ENCODE data around the gene HDAC7. TPM values are rescaled to one million over a fixed set of nuclear protein-coding genes. Genes with fewer than 3 reads are reported as not detected.
"Not testable (repeated sequence)": the region's sequence is repeated elsewhere in the genome, so short reads cannot be mapped to it uniquely, and the experiment has no call there.

The HDAC7 gene
- polyA plus RNA-seq, 5 donors, result 66.6 to 97.5 (median 85.7) TPM

GRCh38 chr12:47850153-47851084, 30.7 kb upstream of the HDAC7 start:
- DNase-seq, result no peak

DNA sequence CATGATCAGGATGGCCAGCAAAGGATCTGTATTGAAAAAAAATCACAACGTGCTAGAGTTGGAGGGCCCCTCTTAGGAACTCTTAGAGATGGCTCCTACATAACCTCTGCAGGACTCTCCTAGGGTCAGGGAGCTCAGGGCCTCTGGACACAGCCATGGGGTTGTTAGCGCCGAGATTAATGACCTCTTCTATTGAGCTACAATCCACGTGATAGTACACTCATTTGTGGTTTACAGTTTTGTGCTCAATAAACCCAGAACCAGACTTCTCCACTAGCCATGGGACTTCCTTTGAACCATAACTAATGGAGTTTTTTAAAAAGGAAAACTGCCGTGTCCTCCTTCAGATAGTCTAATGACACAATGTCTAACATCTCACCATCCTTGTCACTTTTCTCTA, 29.6 kb upstream of the HDAC7 start:
- DNase-seq, result no peak

DNA sequence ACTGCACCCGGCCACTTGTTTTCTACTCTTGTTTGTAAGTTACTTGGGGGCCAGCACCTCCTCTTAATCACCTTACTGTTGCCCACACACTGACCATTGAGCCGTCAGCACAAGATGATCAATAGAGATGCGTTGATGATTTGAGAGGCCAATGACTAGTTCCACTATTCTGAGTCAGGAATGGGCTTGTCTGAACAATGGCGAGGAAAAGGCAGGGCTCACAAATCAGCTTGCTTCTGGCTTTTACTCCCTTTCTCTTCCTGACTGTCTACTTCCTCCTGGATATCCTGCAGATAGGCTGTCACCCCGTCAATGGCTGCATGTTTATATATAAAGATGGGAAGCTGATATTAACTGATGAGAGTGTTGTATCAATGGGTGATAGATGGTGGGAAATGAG, 29.1 kb upstream of the HDAC7 start:
- no peak for DNase-seq

DNA sequence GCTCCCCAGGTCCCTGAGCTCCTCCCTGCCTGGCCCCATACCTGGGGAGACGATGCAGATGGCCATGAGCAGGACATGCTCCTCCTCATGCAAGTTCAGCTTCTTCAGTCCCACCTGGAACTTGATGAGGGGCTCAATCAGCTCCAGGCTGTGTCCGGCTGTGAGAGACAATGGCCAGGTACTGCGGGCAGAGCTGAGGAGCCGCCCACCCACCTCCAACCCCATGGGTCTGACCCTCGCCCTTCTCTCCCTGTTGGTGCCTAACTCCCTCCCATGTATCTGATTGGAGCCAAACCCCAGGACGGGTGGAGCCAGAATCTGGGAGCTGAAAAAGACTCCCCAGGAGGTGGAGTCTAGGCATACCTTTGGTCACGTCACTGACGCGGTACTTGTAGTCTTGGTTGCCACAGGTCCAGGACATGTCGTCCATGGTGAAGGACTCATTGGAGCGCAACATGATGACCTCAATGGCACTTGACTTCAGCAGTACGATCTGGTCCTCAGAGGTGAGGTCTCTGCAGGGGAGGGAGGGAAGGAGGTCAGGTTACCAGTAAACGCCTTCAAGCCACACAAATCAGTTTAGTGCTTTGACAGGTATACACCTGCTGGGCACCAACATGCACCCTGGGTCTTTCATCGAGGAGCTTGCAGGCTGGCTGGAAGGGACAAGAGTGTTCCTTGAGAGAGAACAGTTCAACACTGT, 26.7 kb upstream of the HDAC7 start:
- no peak for DNase-seq

DNA sequence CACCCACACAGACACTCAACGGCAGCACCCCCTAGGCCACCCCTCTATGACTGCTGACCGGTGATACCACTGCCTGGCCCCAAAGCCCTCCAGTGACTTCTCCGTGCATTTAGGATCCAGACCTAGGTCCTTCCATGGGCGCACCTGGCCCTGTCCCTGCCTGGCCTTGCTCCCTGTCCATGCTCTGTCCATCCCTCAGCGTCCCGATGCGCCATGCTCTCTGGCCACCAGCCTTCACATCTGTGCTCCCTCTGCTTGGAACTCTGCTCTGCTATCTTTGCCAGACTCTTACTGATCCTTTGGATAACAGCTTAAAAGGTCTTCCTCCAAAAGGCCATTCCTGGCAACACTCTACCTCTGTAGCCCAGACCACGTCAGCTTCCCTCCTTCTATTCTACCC, 25.4 kb upstream of the HDAC7 start:
- DNase-seq, result no peak

DNA sequence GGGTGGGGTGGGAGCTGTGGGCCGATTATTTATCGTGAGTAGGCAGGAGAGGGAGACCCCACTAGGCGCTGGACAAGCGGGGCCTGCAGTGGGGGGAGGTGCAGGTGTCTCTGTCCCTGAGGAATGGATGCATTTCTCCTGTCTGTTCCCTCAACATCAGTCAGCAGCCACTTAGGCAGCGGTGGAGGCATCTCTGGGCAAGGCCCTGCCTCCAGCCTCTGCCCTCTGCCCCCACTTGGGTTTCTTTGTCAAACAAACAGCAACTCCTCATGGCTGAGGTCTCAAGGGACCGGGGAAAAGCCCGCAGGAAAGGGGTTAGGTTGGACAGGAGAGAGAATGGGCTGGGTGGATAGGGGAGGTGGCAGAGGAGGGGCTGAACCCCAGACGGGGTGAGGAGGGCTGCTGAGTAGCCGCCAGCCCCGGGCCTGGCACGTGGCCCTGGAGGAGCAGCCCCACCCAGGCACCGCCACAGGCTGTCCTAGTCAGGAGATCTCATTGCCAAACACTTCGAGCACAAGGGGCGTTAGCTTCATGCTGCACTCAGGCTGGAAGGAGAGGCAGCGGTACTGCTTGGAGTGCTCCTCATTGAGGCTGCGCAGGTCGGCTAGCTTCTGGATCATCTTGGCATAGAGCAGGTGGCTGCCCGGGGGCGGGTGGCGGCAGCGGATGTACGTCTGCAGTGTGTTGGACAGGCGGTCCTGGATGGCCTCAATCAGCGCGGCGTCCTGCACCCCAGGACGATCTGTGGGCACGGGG, 24.7 kb upstream of the HDAC7 start:
- no peak for DNase-seq

GRCh38 chr12:47843226-47843980, 23.7 kb upstream of the HDAC7 start:
- no peak for DNase-seq

GRCh38 chr12:47842543-47842942, 22.8 kb upstream of the HDAC7 start:
- DNase-seq, result not testable (repeated sequence)

DNA sequence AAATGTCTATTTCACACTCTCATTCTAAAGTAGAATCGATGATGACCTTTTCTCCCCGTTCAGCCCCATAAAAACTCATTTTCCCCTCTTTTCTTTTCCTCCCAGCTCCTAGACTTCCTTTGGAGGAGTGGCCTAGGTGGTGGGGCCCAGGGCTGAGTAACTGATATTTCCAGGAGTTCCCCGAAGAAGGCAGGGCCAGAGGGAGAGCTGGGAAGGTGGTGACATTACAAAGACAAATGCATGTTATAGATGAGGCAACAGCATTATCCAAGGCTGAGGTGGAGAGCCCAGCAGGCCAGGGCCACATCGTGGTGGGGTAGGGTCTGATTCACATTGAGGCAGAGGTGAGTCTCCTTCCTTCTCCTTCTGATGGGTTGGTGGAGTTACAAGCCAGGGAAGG, 22.2 kb upstream of the HDAC7 start:
- no peak for DNase-seq

DNA sequence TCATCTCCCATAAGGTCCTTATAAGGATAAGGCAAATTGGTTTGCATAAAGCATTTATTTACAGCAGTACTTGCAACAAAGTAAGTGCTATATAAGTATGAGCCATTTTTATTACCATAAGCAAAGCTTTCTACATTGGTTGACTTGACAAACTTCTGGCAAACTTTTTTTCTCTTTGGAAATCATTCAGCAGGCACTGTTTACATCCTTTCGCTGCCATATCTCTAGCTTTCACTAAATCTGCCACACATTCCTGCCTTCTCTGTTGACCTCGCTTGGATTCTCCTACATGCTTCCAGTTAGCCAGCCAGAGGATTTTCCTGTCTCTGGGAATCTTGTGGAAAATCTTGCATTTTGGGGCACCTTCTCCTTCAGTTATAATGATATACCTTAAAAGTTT, 21.8 kb upstream of the HDAC7 start:
- no peak for DNase-seq

GRCh38 chr12:47840571-47840970, 20.9 kb upstream of the HDAC7 start:
- no peak for DNase-seq

DNA sequence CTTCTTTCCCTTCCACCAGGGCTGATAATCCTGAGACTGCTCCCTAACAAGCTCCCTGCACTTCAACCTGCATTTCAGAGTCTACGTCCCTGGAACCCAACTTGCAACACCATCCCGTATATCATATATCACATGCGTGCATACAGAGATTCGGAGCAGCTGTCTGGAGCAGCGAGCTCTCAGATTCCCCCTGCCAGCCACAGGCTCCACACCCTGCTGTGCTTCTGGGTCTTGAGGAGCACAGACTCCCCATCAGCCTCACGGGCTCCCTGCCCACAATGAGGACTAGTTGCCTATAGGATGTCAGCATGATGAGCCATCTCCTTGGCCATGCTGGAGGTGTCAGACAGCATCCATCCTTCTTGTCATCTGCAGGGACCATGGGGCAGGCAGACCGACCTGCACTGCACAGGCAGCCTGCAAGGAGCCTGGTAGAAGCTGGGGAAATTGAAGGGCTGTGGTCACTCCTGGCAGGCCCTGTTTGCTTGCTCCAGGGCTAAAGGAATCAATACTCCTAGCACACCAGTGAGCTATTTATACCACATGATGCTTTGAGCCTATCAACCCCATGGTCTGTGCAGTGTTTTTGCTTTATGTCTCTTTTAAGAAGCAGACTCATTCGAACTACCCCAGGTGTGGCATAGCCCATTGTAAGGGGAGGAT, 19.6 kb upstream of the HDAC7 start:
- DNase-seq, result no peak

DNA sequence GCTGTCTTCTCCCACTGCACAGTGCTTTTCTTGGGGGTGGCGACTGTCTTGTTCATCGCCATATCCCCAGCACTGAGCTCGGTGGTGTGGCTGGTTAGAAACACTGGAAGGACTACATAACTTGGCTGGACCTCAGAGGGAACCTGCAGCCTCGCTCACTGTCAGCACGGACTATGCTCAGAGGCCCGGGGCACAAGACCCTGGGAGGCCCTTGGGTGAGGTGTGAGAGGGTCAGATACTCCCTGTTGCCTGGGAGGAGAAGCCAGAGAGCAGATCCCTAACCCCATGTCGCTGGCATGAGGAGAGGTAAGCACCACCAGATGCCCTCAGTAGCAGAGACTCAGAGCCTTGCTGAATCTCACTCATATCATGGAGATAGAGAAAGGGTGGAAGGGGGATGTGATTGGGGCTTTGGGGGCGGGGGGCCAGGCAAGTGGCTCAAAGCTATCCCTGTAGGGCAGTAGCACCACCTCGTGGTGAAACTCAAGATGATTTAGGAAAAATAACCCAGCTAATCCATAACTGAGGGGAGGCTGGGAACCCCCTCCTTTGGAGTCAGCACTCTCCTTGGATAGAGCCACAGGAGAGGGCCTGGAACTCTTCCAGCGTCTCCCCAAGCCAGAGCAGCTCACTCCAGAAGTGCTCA, 18.7 kb upstream of the HDAC7 start:
- no peak for DNase-seq

GRCh38 chr12:47837190-47838171, 17.8 kb upstream of the HDAC7 start:
- DNase-seq, result no peak

GRCh38 chr12:47835831-47836155, 16.1 kb upstream of the HDAC7 start:
- no peak for DNase-seq

- DNase-seq, result no peak
Observed at GRCh38 chr12:47835006-47835830, 15.5 kb upstream of the HDAC7 start.

DNA sequence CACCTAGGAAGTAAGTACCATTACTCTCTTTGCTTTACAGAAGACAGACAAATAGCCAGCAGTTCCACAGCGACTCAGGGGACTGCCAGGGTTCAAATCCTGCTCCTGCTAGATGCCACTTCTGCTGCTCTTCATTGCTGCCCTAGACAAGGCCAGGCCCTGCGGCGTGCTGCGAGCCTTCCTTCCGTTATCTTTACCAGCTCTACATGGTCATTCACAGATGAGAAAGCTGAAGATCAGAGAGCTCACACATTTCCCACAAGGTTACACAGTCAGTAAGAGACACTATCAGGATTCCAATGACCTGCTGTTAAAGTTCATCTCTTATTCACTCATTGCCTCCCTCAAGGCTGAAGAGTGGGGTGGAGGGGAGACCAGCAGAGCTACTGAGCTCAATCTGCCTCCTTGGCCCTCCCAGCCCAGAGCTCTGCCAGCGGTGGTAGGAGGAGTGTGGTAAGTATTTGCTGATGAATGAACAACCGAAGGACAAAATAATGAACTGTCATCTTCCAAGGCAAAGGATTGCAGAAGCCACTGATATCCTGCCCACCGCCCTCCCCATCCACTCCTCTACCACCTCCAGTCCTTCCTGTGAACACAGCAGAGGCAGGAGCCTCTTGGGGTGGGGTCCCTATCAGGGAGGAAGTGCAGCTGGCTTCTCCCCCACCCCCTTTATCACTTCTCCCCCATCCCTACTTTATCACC, 14.6 kb upstream of the HDAC7 start:
- DNase-seq, result no peak

GRCh38 chr12:47833591-47834012, 13.9 kb upstream of the HDAC7 start:
- no peak for DNase-seq

Data from right lung (tissue), 5 donors.